GM18909 (cell line): ENCODE data around the gene DUSP6.
"Not testable (repeated sequence)": the region's sequence is repeated elsewhere in the genome, so short reads cannot be mapped to it uniquely, and the experiment has no call there.

Source experiments
- ATAC-seq: cut with Tn5 transposase; IDR thresholded peaks from one replicate; pipeline ENCODE4 v1.9.1; 2021; ENCODE audit warnings: mild to moderate bottlenecking; ENCODE audit not compliant: unreplicated experiment, poor library complexity

The DUSP6 gene

DNA sequence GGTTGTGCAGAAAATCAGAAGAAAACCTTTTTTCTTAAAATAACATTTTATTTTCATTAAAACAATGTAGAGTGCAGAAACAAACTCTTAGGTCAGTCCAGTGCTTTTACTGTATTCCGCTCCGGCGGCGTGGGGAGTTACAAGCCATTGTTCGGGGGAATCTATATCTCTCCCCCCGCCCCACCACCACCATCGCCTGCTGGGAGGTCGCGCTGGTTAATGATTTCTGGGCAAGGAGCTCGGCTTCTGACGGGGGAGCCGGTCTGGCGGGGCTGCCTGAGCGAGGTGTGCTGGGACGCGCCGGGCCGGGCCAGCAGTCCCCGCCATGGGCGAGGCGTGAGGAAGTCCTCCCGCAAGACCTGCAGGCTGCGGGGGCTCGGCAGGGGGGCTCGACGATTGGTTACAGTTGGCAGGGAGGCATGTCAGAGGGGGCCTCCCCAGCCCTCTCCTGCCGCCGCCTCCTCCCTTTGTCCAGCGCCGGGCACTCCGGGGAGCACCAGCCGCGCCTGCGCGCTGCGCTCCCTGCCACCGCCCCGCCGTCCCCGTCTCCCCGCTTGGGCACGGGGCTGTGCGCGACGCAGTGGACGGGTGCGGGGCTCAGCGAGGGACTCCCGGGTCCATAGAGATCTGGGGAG lies 1.0 kb upstream of the DUSP6 start:
- ATAC-seq: peak; percentile 28

DNA sequence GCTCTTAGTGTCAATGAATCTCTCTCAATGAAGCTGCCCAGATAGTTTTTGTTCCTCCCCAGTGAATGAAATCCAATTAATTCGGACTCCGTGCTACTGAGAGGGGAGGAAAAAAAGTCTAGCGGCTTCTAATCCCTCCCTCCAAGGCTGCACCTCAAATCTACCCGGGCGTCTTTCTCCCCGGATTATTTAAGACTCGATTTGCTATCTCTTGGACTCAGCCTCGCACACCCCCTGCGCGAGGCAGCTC lies 134 bp downstream of the DUSP6 start:
- ATAC-seq: no peak

DNA sequence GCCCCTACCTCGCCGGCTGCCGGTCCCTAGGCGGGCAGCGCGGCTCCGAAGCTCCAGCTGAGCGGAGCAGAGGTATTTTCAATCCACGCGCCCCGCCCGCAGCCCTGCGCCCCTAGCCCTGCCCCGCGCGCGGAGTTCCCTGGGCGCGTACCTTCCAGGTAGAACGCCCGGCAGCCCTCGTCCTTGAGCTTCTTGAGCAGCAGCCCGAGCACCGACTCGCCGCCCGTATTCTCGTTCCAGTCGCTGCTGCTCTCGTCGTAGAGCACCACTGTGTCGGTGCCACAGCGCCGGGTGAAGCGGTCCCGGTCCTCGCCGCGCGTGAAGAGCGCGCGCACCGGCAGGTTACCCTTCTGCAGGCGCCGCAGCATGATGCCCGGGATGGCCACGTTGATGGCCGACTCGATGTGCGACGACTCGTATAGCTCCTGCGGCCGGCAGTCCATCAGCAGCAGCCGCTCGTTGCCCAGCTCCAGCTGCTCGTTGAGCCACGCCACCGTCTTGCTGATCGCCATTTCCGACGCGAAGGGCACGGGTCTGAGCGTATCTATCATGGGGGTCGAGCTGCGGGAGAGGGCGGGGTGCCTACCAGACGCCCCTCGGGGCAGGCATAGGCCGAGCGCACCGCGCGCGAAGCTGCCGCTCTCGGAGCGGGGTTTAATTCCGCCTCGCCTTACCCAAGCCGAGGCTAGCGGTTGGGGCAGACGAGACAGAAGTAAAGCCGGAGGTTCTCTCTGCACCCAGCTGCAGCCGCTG lies 636 bp downstream of the DUSP6 start:
- ATAC-seq: peak; percentile 29

DNA sequence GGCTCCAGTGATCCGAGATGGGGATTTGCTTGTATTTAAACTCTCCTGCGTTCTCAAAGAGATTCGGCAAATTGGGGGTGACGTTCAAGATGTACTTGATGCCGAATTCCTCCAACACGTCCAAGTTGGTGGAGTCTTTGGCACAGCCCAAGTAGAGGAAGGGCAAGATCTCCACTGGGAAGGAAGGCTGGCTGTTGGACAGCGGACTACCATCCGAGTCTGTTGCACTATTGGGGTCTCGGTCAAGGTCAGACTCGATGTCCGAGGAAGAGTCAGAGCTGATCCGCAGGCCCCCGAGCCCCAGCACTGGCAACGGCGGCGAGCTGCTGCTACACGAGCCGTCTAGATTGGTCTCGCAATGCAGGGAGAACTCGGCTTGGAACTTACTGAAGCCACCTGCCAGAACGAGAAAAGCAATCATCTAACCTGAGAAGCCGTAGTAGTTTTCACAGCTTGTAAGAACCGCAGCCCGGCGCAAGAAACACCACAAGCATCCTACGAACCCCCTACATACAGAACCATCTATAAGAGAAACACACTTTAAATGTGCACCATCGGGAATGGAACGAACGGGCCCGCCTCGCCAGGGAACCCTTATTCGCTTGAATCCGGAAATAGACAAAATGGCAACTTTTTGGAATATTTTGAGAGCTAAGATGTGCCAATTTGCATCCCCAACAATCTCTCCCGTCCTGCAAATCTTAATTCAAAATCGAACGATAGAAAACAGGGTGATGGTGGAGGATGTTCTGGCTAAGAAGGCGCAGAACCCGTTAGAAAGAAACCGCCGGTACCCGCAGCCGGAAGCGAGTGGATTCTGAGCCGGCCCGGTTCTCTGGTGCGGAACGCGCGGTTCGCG lies 1.4 kb downstream of the DUSP6 start:
- no peak for ATAC-seq

DNA sequence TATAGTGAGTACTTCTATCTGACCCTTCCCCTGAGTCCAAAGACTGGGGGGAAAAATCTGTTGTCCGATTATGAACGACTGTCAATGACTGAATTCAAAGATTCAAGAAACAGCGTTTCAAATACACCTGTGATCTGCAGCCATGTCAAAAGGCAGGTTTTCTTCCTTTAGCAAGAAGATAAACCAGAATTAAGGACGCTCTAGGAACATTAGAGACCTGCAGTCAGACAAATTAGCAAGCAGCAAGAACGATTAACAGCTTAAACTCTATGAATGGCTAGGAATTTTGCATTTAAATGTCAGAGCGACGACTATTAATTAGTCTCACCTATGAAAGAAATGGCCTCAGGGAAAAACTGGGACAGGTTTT lies 2.1 kb downstream of the DUSP6 start:
- ATAC-seq: no peak

DNA sequence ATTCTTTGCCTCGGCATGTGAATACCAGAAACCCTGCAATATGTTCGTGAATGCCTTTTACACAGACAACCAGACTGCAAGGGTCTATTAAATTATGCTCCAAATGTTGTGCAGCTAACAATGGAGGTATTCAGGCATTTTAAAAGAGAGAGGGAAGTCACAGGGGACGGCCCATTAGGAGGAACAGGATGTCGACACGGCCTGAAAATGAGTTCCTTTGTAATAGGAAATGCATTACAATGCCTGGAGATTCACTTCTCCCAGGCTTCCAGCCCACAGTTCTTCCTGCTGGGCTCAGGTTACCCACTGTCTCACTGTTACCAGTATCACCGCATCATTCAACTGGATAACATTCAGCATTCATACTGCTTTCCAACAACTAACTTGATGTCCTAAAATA lies 2.5 kb downstream of the DUSP6 start:
- no peak for ATAC-seq

DNA sequence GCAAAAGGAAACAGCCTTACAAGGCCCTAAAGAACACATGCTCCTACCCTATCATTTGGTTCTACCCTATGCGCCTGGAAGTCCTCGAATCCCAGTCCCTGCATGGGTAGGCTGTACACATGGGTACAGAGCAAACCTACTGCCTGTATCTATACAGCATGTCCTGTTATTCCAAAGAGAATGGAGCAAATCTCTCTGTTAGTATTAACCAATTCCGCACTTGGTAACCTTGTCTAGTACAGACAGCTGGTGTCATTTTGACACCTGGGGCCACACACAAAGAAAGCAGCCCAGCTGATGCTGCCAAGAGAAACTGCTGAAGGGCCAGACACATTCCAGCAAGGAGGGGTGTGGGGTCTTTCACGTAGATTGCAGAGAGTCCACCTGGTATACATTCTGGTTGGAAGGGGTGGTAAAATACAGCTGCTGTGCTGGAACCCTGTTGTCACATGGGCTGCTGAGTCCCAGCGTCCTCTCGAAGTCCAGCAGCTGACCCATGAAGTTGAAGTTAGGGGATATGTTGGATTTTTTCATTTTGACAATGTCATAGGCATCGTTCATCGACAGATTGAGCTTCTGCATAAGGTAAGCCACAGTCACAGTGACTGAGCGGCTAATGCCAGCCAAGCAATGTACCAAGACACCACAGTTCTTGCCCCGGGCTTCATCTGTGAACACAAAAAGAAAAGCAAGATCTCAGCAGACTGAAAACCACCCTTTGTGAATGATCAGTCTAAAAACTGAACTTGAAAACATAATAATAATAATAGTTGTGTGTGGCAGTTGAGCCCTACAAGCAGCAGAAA lies 3.2 kb downstream of the DUSP6 start:
- no peak for ATAC-seq

DNA sequence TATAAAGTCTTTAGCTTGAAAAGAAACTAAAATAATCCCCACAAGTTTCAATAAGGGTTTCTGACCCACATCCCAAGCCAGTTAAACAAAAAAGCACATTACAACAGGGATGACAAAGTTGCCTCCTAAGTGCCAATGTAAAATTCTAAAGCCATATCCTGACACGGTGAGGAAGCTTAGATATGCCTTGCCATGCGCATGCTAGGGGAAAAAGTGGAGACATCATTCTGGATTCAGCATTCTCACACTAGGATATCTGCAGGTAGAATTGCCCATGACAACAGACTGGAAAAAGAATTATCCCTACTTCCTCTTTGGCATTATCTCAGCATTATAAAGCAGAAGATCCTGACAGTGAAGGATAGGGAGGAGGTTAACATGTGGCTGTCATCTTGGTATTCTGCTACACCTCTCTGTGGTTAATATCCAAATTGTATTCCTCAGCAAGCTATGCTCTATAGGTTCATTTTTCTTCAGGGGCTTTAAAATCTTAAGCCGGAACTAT lies 4.9 kb downstream of the DUSP6 start:
- no peak for ATAC-seq

DNA sequence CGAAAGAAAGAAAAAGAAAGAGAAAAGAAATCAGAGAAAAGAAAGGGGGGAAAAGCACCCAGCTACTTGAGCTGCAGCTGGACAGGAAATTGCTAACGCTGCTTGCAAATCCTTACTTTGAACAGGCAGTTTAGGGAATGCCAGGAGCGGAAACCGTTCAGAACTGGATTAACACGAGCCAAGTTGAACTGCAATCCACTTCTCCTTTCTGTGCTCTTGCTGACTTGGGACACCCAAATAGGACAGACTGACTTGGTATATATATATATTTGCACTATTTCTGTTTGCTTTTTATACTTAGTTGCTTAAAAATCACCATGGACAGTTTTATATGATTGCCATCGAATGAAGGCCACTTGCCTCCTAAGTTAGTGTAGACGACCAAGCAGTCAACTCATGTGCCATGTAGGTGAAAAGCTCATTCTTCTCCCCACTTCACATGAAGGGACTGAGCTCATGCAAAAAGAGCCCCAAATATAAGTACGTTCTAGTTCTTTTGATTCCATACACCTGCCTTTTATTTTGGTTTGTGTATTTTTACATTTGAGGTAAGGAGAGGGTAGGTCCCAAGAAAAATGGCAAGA lies 5.5 kb downstream of the DUSP6 start:
- ATAC-seq: peak; percentile 7

DNA sequence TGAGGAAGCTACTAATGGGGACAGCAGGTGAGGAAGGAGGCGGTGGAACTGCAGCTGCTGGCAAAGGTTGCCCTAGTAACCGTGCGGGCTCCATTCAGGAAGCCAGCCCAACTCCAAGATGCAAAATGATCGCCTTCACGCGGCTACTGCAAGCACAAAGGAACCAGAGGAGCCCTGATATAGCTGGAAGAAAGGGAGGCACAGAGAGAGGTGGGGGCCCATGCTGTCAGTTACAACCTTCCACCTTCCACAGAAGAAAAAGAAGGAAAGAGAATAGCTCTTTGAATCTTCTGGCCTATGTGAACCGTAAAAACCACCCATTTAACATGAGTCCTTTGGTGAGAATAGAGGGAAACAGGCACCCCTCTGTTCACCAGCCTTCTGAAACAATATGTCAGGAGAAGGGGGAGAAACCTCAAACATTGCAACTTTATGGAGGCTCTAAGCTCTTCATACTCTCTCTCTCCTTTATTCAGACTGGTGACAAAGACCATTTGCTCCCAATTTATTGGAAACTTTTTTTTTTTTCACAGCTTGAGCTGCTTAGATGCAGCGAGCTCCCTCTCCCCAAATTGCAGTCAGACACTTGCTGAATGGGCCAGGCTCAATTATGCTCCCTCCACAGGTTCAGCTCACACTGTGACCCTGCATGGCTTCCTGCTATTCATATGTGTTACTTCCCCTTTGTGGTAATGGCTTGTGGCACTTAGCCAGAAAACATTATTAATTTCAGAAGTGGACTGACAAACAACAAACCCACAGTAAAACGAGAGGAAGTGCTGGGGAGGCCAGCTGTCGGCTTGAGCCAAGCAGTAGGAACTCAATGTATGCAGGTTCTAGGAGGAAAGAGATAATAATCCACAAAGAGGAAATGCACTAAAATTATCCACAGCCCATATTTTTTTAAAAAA lies 6.2 kb downstream of the DUSP6 start:
- ATAC-seq: peak; percentile 99

DNA sequence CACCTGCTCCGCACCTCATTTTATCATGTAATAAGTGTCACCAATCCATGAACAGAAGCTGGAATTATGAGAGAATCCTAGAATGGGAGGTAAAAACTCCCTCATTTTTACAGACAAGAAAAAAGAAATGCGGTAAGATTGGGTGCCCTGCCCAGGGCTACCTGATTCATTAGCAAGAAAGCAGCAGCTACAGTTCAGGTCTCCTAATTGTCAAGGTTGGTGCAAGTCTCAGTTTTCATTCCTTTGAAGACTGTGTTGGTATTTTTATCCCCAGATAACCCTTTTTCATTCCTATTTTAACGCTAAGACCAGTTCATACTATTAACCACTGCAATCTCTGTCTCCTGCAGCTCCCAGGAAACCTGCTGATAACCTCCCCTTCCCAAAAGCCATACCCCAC lies 6.9 kb downstream of the DUSP6 start:
- ATAC-seq: no peak

DNA sequence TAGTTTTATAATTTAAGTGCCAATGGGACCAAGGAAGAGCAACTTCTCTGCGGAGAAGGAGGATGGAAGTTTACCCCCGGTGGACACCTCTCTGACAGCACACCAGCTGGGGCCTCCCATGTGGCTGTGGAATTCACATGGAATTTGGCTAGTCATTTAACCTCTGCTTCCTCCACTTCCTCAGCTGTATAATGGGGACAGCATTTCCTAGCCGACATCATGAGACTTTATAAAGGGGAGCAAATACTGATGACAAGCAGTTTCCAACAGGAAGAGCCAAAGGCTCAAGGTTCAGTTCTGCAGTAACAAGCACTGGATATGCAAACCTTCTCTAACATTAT lies 7.5 kb downstream of the DUSP6 start:
- no peak for ATAC-seq

DNA sequence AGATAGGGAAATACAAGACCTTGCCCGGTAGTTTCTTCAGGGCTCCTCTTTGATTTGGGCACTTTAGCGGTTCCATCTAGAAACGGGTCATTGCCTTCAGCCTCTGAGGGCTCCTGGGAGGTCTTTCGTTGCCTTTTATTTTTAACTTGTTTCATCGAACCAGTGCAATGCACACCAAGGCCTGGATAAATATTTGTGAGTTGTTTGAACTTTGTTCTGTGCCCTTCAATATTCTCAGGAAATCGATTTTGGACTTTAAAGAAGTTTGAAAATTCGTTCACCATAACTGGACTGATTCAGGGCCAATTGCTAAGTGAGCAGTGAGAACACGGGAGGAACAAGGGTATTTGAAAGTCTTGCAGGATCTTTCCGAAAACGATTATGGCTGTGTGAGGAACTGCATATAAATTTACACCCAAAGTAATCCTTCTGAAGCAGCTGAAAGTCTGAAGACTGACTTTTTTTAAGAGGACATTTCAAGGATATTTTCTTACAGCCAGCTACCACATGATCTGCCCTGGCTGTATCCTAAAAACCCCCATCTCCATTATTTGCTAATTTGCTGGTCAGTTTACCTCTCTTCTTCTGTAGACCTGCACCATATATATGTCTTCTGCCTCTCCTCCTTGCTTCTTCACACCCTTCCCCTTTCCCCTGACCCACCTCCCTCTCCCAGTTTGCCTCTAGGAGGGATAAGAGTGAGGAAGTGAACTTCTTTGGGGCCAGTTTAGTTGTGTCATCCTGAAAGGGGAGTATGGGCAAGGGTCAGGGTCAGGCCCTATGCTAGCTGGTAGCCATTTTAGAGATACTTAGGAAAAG lies 8.0 kb downstream of the DUSP6 start:
- no peak for ATAC-seq

DNA sequence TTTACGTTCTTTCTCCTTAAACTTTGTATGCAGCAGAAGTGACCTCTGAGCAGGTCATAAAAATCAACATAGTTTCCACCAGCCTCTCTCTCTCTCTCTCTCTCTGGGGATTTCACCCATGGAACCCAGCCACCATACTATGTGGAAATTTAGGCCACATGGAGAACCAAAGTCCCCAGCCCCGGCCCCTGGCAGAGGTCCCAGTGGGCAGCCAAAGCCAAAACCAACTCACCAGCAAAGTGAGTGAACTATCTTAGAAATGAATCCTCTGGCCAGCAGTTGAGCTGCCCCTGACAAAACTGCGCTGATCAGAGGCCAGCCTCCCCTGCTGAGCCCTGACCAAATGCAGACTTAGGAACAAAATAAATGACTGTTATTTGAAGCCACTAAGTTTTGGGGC lies 9.2 kb downstream of the DUSP6 start:
- ATAC-seq: no peak

DNA sequence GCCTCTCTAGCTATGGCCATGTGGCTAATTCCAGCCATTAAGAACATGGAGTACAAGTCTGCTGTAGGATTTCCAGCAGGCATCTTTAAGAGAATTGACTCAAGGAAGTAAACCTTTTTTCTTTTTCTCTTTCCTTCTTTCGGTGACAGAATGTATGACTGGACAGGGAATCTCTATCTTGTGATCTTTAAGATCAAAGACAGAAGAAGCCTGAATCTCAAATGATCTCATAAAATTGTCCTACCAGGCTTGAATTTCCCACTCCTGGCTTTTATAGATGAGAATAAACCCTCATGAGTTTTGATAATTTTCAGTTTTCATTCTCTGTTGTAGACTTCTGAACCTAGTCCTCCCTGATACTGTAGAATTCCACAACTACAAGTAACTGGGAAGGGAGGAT lies 11.4 kb downstream of the DUSP6 start:
- no peak for ATAC-seq

DNA sequence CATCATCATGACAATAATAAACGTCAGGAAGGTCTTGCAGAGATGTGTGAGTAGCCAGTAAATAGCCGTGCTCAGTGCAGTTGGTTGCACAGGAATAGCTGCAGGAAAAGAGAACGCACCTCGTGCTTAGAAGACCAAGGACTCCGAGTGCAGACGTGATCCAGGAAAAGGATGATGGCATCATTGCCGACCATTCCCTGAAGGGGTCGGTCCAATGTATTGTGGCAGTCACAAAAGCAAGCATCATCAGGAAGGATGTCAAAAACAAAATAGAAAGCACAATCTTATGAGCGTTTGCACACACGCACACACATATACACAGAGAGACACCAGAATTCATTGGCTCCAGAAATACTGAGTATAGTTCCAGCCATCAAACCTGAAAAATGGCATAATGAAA lies 12.8 kb downstream of the DUSP6 start:
- no peak for ATAC-seq

DNA sequence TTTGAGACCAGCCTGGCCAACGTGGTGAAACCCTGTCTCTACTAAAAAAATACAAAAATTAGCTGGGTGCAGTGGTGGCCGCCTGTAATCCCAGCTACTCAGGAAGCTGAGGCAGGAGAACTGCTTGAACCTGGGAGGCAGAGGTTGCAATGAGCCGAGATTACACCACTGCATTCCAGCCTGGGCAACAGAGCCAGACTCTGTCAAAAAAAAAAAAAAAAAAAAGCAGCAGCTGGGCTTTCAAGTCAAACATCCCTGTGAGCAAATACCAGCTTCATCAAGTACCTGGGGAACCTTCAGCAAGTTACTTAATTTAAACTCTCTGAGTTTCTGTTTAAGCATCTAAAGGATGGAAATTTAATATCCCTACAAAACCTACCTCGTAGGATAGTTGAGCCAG lies 15.2 kb downstream of the DUSP6 start:
- not testable (repeated sequence) for ATAC-seq

DNA sequence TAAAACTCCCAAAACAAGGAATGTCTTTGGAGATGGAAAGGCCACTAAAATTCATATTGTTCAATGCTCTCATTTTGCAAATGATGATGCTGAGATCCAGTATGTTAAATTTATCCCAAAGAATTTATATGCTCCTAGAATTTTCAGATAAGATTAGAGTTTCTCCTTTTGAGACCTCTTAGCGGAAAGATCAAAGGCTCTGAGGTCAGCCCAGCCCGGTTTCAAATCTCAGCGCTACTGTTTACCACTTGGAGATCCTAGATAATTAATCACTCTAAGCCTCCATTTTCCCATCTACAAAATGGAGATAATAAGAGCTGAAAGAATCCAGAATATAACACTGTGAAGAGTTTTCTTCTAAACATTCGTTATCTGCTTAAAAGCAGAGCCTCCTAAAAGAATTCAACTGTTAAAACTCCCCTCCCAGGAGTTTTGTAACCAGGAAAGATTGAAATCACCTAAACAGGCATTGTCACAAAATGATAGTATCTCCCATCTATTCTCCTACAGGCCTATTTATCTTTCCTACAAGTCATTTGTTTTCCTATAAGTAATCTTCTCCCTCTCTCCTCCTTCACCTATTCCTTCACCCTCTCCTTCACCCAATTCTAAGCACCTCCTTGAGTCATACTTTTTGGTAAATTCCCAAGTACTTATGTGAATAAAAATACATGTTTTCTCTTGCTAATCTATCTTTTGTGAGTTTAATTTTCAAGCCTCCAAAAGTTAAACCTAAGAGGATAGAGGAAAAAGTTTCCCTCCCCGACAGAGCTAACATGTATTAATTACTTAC lies 16.7 kb downstream of the DUSP6 start:
- no peak for ATAC-seq
